ENCODE data around the gene METTL22. TPM values are rescaled to one million over a fixed set of nuclear protein-coding genes. Genes with fewer than 3 reads are reported as not detected.

Gene METTL22
- total and polyA plus RNA-seq, 2 experiments from 2014 or later = 46.0 to 63.5 TPM

DNA sequence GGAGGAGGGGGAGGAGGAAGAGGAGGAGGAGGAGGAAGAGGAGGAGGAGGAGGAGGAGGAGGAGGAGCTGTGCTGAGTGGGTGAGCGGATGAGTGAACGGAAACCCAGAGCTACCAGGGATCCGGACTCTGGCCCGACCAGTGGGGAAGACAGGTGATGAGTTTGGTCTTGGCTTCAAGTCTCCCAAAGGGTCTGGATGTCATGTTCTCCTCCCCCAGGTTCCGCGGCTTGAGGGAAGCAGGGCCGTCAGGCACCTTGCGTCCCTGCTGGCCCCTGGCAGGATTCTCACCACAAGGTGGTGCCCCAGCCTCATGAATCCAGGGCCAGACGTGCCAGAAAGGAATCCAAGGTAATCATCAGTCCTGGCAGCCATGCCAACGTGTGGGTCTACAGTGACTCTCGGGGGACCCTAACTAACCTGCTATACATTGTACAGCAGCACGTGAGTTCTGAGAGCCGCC lies 39.4 kb downstream of the METTL22 start:
- Histone ChIP-seq H3K4me1 (ENCODE audit: low read depth) (peaks cover 6% of the 10 kb centered on the region), H3K36me3 (no peaks in the 10 kb centered on the region), H3K4me3 (no peak overlapping the region), H3K27me3 (no peaks in the 10 kb centered on the region), H3K27ac (no peak overlapping the region), H3K9me3 (ENCODE audit: low read depth) (no peaks in the 10 kb centered on the region)
- TF ChIP-seq, protein P1, sequence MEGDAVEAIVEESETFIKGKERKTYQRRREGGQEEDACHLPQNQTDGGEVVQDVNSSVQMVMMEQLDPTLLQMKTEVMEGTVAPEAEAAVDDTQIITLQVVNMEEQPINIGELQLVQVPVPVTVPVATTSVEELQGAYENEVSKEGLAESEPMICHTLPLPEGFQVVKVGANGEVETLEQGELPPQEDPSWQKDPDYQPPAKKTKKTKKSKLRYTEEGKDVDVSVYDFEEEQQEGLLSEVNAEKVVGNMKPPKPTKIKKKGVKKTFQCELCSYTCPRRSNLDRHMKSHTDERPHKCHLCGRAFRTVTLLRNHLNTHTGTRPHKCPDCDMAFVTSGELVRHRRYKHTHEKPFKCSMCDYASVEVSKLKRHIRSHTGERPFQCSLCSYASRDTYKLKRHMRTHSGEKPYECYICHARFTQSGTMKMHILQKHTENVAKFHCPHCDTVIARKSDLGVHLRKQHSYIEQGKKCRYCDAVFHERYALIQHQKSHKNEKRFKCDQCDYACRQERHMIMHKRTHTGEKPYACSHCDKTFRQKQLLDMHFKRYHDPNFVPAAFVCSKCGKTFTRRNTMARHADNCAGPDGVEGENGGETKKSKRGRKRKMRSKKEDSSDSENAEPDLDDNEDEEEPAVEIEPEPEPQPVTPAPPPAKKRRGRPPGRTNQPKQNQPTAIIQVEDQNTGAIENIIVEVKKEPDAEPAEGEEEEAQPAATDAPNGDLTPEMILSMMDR (IDR thresholded peaks at IDR 0.05; ENCODE audit: low read depth, low read length) = peak; percentile 69
- peak; percentile 69 to 82 for DNase-seq (ENCODE audit: low read depth in 1 of 2, low spot score in 1 of 2)

DNA sequence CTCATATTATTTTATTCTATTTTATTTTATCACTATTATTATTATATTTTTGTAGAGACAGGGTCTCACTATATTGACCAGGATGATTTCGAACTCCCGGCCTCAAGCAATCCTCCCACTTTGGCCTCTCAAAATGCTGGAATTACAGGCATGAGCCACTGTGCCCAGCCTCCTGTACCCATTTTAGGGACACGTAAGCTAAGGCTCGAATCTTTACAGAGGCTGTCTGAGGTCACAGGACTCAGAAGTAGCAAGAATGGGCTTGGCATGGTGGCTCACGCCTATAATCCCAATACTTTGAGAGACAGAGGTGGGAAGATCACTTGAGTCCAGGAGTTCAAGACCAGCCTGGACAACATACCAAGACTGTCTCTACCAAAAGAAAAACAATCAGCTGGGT lies 40.2 kb downstream of the METTL22 start:
- no peaks in the 10 kb centered on the region for H3K36me3 ChIP-seq
- peaks cover 6% of the 10 kb centered on the region for H3K4me1 ChIP-seq (ENCODE audit: low read depth)
- TF ChIP-seq, protein P1 (IDR thresholded peaks at IDR 0.05; ENCODE audit: low read depth, low read length) = no peak
- H3K27ac ChIP-seq = no peak overlapping the region
- DNase-seq (ENCODE audit: low read depth in 1 of 2, low spot score in 1 of 2) = no peak
- no peaks in the 10 kb centered on the region for H3K27me3 ChIP-seq
- H3K9me3 ChIP-seq (ENCODE audit: low read depth) = no peaks in the 10 kb centered on the region
- no peak overlapping the region for H3K4me3 ChIP-seq

DNA sequence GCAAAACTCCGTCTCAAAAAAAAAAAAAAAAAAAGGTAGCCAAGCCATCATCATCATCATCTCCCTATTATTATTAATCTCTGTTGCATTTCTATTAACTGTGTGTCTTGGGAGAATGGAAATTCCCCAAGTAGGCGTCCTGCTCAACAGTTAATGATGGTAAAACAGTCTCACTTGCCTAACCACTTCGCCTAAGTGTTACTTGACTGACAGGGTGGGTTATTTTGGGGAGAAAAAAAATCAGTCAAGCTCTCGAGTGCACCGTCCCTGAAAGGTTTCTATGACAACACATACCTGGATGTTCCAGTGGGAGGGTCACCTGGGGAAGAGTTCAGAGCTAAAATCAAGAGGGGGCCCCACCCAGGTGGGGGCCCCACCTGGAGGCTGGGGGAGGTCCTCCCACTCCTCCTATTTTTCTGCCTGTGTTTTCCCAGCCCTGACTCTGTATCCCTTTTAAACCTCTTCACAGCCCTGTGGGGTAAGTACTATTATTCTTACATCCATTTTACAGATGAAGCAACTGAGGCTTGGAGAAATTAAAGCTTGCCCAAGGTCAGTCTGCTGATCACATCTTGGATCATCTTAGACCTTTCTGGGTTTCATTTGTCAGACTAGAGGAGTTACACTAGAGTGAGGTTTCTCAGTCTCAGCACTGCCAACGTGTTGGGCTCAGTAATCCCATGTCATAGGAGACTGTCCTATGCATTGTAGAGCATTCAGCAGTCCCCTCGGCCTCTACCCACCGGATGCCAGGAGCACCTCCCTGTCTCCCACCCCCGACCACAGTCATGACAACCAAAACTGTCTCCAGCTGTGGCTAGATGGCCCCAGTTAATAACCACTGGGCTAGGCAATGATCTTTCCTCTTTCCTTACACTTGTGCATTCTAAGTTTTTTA lies 41.9 kb downstream of the METTL22 start:
- Histone ChIP-seq H3K9me3 (ENCODE audit: low read depth) (no peaks in the 10 kb centered on the region), H3K36me3 (no peaks in the 10 kb centered on the region), H3K4me1 (ENCODE audit: low read depth) (peaks cover 6% of the 10 kb centered on the region), H3K4me3 (no peak overlapping the region), H3K27ac (no peak overlapping the region), H3K27me3 (no peaks in the 10 kb centered on the region)
- TF ChIP-seq, protein P1 (IDR thresholded peaks at IDR 0.05; ENCODE audit: low read depth, low read length) = no peak
- peak in 1 of 2 donors; percentile 18 for DNase-seq (ENCODE audit: low read depth in 1 of 2, low spot score in 1 of 2)

DNA sequence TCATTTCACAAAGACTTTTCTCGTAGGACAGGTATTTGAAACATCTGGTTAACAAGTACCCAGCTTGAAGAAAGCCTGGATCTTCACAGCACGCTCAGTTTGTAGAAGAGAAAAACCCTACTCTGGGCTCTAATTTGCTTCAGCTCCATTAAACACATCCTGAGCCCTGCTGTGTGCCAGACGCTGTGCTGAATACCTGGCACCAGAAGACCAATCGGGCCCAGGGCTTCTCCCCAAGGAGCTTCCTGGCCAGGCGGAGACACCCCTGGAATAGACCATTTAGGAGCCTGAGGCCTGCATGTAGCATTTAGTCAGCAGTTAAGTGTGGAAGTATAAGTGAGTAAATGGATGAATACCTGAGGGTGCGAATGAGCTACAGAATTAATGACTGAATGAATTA lies 44.0 kb downstream of the METTL22 start:
- TF ChIP-seq, protein P1 (IDR thresholded peaks at IDR 0.05; ENCODE audit: low read depth, low read length) = no peak
- Histone ChIP-seq H3K4me3 (no peak overlapping the region), H3K9me3 (ENCODE audit: low read depth) (no peaks in the 10 kb centered on the region), H3K27ac (peak overlapping the region; percentile 47), H3K27me3 (no peaks in the 10 kb centered on the region), H3K36me3 (no peaks in the 10 kb centered on the region), H3K4me1 (ENCODE audit: low read depth) (peaks cover 9% of the 10 kb centered on the region)
- no peak for DNase-seq (ENCODE audit: low read depth in 1 of 2, low spot score in 1 of 2)

DNA sequence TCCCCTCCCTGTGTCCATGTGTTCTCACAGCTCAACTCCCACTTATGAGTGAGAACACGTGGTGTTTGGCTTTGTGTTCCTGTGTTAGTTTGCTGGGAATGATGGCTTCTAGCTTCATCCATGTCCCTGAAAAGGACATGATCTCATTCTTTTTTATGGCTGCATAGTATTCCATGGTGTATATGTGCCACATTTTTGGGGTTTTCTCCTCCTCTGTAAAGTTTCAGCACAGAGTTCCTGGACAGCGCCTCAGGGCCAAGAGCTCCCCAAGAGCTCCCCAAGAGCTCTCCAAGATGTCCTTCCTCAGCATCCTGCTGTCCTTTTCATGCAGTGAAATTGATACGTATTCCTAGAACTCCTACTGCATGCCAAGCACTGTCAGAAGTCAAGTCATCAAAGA lies 46.0 kb downstream of the METTL22 start:
- TF ChIP-seq, protein P1 (IDR thresholded peaks at IDR 0.05; ENCODE audit: low read depth, low read length) = no peak
- H3K4me1 ChIP-seq (ENCODE audit: low read depth) = peaks cover 12% of the 10 kb centered on the region
- H3K27ac ChIP-seq = no peak overlapping the region
- no peak for DNase-seq (ENCODE audit: low read depth in 1 of 2, low spot score in 1 of 2)
- H3K36me3 ChIP-seq = no peaks in the 10 kb centered on the region
- H3K9me3 ChIP-seq (ENCODE audit: low read depth) = no peaks in the 10 kb centered on the region
- H3K4me3 ChIP-seq = no peak overlapping the region
- no peaks in the 10 kb centered on the region for H3K27me3 ChIP-seq

Measured in cardiac muscle cell (in vitro differentiated cells and primary cell).